Measurements from ENCODE around the gene GLIS1.

GRCh38 chr1:53583021-53583867, 155.7 kb downstream of the GLIS1 start:
- no peak for TF ChIP-seq CTCF (IDR thresholded peaks at IDR 0.05; ENCODE audit: poor library complexity, severe bottlenecking)
- TF ChIP-seq, protein P1, sequence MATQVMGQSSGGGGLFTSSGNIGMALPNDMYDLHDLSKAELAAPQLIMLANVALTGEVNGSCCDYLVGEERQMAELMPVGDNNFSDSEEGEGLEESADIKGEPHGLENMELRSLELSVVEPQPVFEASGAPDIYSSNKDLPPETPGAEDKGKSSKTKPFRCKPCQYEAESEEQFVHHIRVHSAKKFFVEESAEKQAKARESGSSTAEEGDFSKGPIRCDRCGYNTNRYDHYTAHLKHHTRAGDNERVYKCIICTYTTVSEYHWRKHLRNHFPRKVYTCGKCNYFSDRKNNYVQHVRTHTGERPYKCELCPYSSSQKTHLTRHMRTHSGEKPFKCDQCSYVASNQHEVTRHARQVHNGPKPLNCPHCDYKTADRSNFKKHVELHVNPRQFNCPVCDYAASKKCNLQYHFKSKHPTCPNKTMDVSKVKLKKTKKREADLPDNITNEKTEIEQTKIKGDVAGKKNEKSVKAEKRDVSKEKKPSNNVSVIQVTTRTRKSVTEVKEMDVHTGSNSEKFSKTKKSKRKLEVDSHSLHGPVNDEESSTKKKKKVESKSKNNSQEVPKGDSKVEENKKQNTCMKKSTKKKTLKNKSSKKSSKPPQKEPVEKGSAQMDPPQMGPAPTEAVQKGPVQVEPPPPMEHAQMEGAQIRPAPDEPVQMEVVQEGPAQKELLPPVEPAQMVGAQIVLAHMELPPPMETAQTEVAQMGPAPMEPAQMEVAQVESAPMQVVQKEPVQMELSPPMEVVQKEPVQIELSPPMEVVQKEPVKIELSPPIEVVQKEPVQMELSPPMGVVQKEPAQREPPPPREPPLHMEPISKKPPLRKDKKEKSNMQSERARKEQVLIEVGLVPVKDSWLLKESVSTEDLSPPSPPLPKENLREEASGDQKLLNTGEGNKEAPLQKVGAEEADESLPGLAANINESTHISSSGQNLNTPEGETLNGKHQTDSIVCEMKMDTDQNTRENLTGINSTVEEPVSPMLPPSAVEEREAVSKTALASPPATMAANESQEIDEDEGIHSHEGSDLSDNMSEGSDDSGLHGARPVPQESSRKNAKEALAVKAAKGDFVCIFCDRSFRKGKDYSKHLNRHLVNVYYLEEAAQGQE (IDR thresholded peaks at IDR 0.05; ENCODE audit: borderline replicate concordance): no peak
- TF ChIP-seq EZH2 (IDR thresholded peaks at IDR 0.05; ENCODE audit: borderline replicate concordance, insufficient read depth, low read length, poor library complexity, severe bottlenecking): no peak

Measured in neural cell (in vitro differentiated cells).